Astrocyte (in vitro differentiated cells and primary cell): ENCODE measurements around the gene MXRA8. TPM values are rescaled to one million over a fixed set of nuclear protein-coding genes. Genes with fewer than 3 reads are reported as not detected.

Source experiments
- DNase-seq: peaks from one replicate; pipeline ENCODE4 v3.0.0-alpha.2; 2010; ENCODE audit warnings: low read depth
- FAIRE-seq: peaks from 2 replicates; lab custom pipeline; 2011; peaks lifted over from hg19 to GRCh38; lab: Jason Lieb, UNC
- H2AFZ ChIP-seq: 2 replicates; pipeline ENCODE4 v1.6.0; 2012; ENCODE audit warnings: low read depth, low read length, inconsistent platforms
- H3K27ac ChIP-seq: 2 replicates; pipeline ENCODE4 v1.5.1; 2011; ENCODE audit warnings: low read depth, low read length, inconsistent platforms
- H3K27me3 ChIP-seq: 2 replicates; pipeline ENCODE4 v1.6.0; 2011; ENCODE audit warnings: low read length, inconsistent platforms; ENCODE audit not compliant: insufficient read depth
- H3K36me3 ChIP-seq: 2 replicates; pipeline ENCODE4 v1.5.1; 2011; ENCODE audit warnings: low read length, inconsistent platforms; ENCODE audit not compliant: insufficient read depth
- H3K4me1 ChIP-seq: 2 replicates; pipeline ENCODE4 v1.5.1; 2011; ENCODE audit warnings: low read length, inconsistent platforms; ENCODE audit not compliant: insufficient read depth
- H3K4me2 ChIP-seq: 2 replicates; pipeline ENCODE4 v1.6.0; 2012; ENCODE audit warnings: low read length, inconsistent platforms
- H3K4me3 ChIP-seq: 2 replicates; pipeline ENCODE4 v1.5.1; 2011; ENCODE audit warnings: low read depth, mild to moderate bottlenecking, low read length, inconsistent platforms; ENCODE audit not compliant: insufficient read depth
- H3K79me2 ChIP-seq: 2 replicates; pipeline ENCODE4 v1.6.0; 2012; ENCODE audit warnings: mild to moderate bottlenecking, low read length, inconsistent platforms; ENCODE audit not compliant: insufficient read depth
- H3K9ac ChIP-seq: 2 replicates; pipeline ENCODE4 v1.6.0; 2012; ENCODE audit warnings: mild to moderate bottlenecking, low read length, inconsistent platforms
- H3K9me3 ChIP-seq: 2 replicates; pipeline ENCODE4 v1.5.1; 2012; ENCODE audit warnings: low read depth, mild to moderate bottlenecking, low read length, inconsistent platforms; ENCODE audit not compliant: insufficient read depth
- H4K20me1 ChIP-seq: 2 replicates; pipeline ENCODE4 v1.6.0; 2012; ENCODE audit warnings: low read length, inconsistent platforms; ENCODE audit not compliant: insufficient read depth
- H3K27ac Mint-ChIP-seq: one replicate; pipeline ENCODE4 v1.8.0; 2021; ENCODE audit warnings: mild to moderate bottlenecking, mixed read lengths; ENCODE audit not compliant: unreplicated experiment
- H3K27me3 Mint-ChIP-seq: one replicate; pipeline ENCODE4 v1.8.0; 2021; ENCODE audit warnings: low read depth, mixed read lengths; ENCODE audit not compliant: unreplicated experiment
- H3K36me3 Mint-ChIP-seq: one replicate; pipeline ENCODE4 v1.8.0; 2021; ENCODE audit warnings: low read depth, mixed read lengths; ENCODE audit not compliant: unreplicated experiment
- H3K4me1 Mint-ChIP-seq: one replicate; pipeline ENCODE4 v1.8.0; 2021; ENCODE audit warnings: low read depth, mixed read lengths; ENCODE audit not compliant: unreplicated experiment
- H3K4me3 Mint-ChIP-seq: one replicate; pipeline ENCODE4 v1.8.0; 2021; ENCODE audit warnings: mild to moderate bottlenecking, moderate library complexity, mixed read lengths; ENCODE audit not compliant: unreplicated experiment
- H3K9me3 Mint-ChIP-seq: one replicate; pipeline ENCODE4 v1.8.0; 2021; ENCODE audit warnings: mild to moderate bottlenecking, mixed read lengths; ENCODE audit not compliant: unreplicated experiment
- EZH2 ChIP-seq: IDR thresholded peaks from 2 replicates; pipeline ENCODE4 v1.6.1; 2012; ENCODE audit warnings: mild to moderate bottlenecking, low read length, inconsistent platforms; ENCODE audit not compliant: insufficient read depth
- total RNA-seq: library from RNA; stranded (reverse); gene quantifications from 2 replicates; pipeline ENCODE4 v1.2.1, GENCODE V29; 2021
- TF ChIP-seq, protein P1 (sequence below): IDR thresholded peaks from 2 replicates; pipeline ENCODE4 v1.5.1; 2011; ENCODE audit warnings: low read depth, mild to moderate bottlenecking, inconsistent platforms, low read length, moderate library complexity; ENCODE audit not compliant: insufficient read depth

The MXRA8 gene
- total RNA-seq, 1 donor from 2014 or later = 112 TPM

DNA sequence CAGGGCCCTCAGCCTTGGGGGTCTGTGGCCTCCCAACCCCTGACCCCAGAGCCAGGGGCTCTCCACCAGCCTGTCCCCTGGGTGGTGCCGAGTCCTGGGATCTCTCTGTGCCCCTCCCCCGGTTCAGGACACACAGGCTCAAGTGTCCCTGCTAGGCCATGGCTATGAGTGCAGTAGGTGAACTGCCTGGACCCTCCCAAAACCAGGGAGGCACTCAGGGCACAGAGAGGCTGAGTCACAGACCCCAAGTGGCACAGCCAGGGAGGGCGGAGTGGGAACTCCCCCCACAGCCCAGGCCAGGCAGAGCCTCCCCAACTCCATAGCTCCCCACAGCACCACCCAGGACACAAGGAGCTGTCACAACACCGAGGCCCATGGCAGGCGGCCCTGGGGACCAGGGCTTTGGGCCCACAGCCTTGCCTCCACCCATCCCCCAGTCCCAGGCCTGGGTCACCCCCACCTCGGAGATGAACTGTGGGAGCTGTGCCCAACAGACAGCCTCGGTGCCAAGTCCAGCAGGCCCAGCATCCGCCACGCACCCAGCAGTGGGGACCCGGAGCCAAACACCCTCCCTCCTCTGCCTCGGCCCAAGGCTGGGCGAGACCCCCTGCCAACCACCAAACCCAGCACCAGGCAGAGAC lies 12.4 kb downstream of the MXRA8 start:
- H3K36me3 ChIP-seq = peaks cover 4% of the 10 kb centered on the region
- FAIRE-seq (no peak), DNase-seq (no peak)
- peak overlapping the region; percentile 12 for H3K27ac ChIP-seq
- peak overlapping the region; percentile 99 for H3K4me2 ChIP-seq
- no peak overlapping the region for H3K4me3 ChIP-seq
- peaks cover 10% of the 10 kb centered on the region for H3K4me1 Mint-ChIP-seq
- peaks cover 73% of the 10 kb centered on the region for H4K20me1 ChIP-seq
- no peaks in the 10 kb centered on the region for H3K9me3 ChIP-seq
- peaks cover 46% of the 10 kb centered on the region for H3K4me1 ChIP-seq
- H3K4me3 Mint-ChIP-seq = no peak overlapping the region
- TF ChIP-seq, protein P1, sequence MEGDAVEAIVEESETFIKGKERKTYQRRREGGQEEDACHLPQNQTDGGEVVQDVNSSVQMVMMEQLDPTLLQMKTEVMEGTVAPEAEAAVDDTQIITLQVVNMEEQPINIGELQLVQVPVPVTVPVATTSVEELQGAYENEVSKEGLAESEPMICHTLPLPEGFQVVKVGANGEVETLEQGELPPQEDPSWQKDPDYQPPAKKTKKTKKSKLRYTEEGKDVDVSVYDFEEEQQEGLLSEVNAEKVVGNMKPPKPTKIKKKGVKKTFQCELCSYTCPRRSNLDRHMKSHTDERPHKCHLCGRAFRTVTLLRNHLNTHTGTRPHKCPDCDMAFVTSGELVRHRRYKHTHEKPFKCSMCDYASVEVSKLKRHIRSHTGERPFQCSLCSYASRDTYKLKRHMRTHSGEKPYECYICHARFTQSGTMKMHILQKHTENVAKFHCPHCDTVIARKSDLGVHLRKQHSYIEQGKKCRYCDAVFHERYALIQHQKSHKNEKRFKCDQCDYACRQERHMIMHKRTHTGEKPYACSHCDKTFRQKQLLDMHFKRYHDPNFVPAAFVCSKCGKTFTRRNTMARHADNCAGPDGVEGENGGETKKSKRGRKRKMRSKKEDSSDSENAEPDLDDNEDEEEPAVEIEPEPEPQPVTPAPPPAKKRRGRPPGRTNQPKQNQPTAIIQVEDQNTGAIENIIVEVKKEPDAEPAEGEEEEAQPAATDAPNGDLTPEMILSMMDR = no peak
- H3K27me3 ChIP-seq = no peaks in the 10 kb centered on the region
- H3K79me2 ChIP-seq = peaks cover 74% of the 10 kb centered on the region
- no peaks in the 10 kb centered on the region for H3K9me3 Mint-ChIP-seq
- no peak overlapping the region for H2AFZ ChIP-seq
- H3K9ac ChIP-seq = peak overlapping the region; percentile 36
- no peaks in the 10 kb centered on the region for H3K27me3 Mint-ChIP-seq
- no peaks in the 10 kb centered on the region for H3K36me3 Mint-ChIP-seq
- H3K27ac Mint-ChIP-seq = no peak overlapping the region

DNA sequence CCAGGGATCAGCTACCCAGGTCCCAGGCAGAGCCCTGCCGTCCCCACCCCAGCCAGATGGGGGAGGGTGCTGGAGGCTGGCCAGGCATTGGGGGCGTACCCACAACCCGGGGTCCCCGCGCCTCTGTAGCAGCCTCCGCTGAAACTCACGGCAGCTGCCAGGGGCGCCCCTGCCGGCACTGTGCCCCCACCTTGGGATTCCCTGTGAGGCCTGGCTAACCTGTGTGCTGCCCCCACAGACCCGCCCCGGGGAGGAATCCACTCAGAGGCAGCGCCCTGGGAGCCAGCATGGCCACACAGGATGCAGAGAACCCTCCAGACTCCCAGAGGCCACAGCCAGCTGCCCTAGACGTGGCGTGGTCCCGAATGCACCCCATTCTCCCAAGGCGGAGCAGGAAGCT lies 13.0 kb downstream of the MXRA8 start:
- H3K79me2 ChIP-seq = peaks cover 79% of the 10 kb centered on the region
- peak overlapping the region; percentile 99 for H3K4me2 ChIP-seq

More for the DNA sequence above, 13.0 kb downstream of the MXRA8 start:
- Histone ChIP-seq H3K36me3 (peaks cover 8% of the 10 kb centered on the region), H3K4me1 (peaks cover 46% of the 10 kb centered on the region), H3K9ac (peak overlapping the region; percentile 36), H4K20me1 (peaks cover 79% of the 10 kb centered on the region), H2AFZ (no peak overlapping the region), H3K4me3 (no peak overlapping the region), H3K27me3 (no peaks in the 10 kb centered on the region), H3K9me3 (no peaks in the 10 kb centered on the region), H3K27ac (peak overlapping the region; percentile 20)
- Mint-ChIP-seq H3K9me3 (no peaks in the 10 kb centered on the region), H3K36me3 (no peaks in the 10 kb centered on the region), H3K4me3 (no peak overlapping the region), H3K27ac (no peak overlapping the region), H3K27me3 (no peaks in the 10 kb centered on the region), H3K4me1 (peaks cover 12% of the 10 kb centered on the region)
- FAIRE-seq (no peak), DNase-seq (no peak)
- TF ChIP-seq, protein P1 = no peak
- no peak for TF ChIP-seq EZH2
